Measurements from ENCODE around the gene RCL1. TPM values are rescaled to one million over a fixed set of nuclear protein-coding genes. Genes with fewer than 3 reads are reported as not detected.

RCL1 gene
- polyA plus RNA-seq, 3 donors, result 16.2 to 21.1 (median 20.3) TPM

DNA sequence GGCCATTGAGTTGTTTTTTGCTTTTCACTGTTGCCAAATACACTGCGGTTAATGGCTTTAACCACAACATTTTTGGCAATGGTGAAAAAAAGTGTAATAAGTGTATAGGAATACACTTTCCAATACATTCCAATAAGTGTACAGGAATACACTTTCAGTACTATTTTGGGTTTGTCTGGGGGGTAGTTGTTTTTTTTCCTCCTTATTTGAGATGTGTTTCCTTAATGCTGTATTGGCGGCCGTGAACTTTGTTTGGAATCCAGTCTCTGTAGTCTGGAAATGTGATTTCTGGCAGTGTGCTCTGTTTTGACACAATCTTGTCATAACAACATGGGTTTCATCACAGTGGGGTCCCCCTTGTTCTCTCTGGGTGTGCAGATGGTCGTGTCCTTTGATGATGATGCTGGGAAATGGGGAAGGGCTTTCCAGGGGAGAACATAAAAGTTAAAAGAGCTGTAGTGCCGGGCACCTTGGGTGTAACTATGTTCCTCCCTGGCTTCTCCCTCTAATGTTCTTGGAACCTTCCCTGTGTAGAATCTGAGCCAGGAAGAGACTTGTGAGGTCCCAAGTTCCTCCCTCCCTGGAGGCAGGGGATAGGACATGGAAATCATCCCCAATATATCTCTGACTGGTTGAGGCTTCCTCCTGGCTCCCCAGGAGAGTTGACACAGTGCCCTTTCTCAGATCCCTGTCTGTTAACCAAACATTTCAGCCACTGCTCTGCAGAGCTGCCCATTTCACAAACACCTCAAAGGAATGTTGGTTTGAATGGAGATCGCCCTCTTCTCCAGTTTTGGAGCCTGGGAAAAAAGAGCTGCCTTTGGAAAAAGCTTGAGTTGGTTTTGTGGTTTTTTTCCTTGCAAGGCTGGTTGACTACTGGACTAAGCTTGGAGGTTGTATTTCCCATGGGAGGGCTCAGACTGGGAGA lies 44.8 kb downstream of the RCL1 start:
- no peak for DNase-seq (ENCODE audit: low read depth in 3 of 3, low spot score in 2 of 3)

DNA sequence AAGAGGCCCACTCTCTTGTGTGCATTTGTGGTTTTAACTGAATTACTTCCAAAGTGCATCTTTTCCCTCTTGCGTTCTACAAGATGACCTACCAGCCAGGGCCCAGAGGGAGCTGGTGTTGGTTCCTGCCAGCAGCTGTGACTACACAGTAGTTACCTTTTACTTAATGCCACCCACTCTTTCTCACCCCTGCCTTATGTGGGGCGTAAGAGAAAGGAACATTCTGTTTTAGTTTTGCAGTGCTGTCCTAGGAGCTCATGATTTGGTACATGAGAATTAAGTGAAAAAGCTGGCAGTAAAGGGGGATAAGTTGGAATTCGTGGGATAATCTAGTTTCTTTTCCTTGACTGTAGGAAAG lies 45.4 kb downstream of the RCL1 start:
- DNase-seq (ENCODE audit: low read depth in 3 of 3, low spot score in 2 of 3), result no peak

DNA sequence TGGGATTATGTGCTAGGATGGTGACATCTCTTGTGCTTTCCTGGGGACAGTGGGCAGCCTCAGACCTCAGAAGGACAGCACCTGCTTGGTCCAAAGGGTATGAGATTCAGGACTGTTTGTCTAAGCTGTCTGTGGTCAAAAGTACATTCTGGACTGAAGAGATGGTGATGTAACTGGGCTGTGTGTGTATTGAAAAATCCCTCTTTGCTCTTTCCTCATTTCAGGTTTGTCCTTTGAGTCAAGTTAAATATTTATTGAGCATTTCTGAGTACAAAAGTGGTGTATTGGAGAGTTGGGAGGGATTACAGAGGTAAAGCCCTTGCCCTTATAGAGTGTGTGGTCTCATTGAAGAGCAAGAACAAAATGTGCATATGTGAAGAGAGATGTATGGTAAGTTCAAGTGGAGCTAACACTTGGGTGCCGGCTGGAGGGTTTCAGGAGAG lies 46.7 kb downstream of the RCL1 start:
- DNase-seq (ENCODE audit: low read depth in 3 of 3, low spot score in 2 of 3), result no peak

DNA sequence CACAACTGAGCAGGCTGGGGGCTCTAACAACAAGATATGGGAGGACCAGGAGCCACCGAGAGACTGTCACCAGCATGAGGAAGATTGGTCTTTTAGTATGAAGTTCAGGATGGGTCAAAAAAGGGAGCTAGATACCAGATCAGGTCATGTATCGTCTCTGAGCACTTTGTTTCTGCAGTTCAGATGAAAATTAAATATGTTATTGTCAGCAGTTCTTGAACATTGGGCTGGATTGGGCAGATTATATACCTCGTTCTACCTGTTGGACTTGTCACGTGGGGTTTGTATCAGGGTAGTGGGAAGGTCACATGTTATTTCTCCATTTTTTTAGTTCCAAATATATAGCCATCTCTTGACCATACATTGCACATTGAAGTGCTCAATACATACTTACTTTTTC lies 47.3 kb downstream of the RCL1 start:
- DNase-seq (ENCODE audit: low read depth in 3 of 3, low spot score in 2 of 3), result no peak

DNA sequence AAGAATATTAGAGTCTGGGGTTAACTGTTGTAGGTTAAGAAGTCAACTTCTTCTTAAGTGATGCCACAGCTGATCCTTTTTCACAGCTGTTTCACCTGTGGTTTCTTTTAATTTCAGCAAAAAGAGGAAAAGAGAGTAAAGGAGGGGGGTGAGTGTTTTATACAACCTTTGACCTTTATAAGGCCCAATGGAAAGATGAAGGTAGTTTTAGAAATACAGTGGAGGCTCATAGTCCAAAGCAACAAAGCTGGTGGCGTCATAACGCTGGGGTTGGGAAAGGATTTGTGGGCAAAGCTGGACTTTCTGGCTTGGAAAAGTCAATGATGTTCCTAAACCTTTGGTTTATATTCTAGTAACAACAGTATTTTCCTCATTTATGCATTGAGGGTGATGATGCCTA lies 49.5 kb downstream of the RCL1 start:
- DNase-seq (ENCODE audit: low read depth in 3 of 3, low spot score in 2 of 3), result no peak

DNA sequence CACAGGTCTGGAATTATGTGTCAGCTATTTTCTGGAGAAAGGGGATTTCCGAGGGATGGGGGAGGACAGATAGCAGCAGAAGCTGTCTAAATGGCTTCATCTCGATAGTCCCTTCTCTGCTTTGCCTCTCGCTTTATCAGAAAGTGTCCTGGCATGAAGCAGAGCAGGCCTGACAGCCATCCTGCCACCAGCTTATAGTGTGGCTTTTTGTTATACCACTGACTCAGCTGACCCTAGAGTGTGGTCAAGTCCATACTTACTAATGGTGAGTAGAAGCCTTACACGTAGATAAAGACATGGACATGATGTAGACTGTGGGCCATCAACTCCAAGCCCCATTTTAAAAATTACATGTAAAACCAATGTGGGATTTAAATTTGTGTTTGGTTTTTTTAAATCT lies 50.0 kb downstream of the RCL1 start:
- DNase-seq (ENCODE audit: low read depth in 3 of 3, low spot score in 2 of 3), result no peak

DNA sequence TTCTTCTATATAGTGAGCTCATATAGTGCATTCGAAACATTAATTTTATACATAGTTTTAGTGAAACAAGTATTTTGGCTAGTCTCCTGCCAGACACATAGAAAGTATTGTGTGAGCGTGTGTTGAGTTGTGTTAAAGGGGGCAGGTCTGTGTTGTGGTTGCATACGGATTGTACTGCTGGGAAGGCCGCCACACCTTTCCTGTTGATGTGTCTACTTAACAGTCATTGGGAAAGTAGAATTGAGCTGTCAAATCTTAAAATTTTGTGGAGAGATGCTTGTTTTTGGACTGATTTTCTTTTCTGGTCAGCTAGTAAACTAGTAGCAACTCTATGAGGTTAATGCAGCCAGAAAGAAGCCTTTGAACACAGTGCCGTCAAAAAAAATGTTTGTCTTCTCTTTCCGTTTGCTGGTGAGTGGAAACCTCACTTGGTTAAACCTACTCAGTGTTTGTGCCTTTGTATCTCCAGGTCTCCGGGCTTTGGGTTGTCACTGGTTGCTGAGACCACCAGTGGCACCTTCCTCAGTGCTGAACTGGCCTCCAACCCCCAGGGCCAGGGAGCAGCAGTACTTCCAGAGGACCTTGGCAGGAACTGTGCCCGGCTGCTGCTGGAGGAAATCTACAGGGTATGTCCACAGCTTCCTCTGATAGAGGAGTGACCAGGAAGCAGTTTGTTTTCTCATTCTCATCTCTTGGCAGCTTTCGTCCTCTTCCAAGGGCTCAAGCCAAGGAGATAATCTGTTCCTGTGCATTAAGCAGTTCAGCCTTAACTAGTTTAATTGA lies 51.5 kb downstream of the RCL1 start:
- DNase-seq (ENCODE audit: low read depth in 3 of 3, low spot score in 2 of 3), result no peak

DNA sequence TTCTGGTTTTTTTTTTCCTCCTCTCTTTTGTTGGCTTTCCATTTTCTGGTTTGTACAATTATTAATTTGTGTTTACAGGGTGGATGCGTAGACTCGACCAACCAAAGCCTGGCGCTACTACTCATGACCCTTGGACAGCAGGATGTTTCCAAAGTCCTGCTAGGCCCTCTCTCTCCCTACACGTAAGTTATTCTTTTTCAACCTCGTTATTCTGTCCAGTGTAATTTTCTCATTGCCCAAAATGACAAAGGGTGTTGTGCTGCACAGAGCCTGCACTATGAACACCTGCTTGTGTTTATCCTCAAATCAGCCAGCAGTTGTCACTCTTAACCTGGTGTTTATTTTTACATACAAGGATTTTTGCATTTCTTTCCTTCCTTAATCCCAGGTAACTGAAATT lies 56.6 kb downstream of the RCL1 start:
- DNase-seq (ENCODE audit: low read depth in 3 of 3, low spot score in 2 of 3), result no peak

DNA sequence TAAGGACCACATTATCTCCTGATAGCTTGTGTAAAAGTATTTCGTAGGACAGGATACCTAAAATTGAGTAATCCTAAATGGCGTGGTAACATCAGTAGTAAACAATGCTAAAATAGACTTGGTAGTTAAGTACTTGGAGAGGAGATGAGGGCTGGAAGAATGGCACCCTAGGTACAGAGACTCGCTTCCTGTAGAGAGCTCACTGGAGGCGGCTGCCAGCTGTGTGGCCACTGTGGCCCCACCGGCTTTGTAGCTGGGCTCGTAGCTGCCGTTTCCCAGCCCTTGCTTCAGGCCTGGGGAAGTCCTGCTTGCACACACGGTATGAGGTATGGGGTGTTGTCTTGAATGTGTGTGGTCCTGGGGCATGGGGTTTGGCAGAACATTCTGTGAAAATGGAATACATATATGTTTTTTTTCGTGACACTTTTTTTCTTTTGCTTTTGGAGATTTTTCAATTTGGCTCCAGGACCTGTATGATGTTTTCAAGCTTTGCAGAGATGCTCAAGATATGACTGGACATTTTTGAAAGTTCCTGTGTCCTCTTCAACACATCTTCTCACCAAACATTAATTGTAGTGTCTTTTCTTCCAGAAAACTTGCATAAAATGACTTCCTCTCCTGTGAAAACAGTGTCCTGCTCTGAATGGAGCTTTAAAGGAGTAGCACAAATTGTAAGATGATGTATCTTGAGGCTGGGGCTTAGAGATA lies 58.0 kb downstream of the RCL1 start:
- DNase-seq (ENCODE audit: low read depth in 3 of 3, low spot score in 2 of 3), result no peak

DNA sequence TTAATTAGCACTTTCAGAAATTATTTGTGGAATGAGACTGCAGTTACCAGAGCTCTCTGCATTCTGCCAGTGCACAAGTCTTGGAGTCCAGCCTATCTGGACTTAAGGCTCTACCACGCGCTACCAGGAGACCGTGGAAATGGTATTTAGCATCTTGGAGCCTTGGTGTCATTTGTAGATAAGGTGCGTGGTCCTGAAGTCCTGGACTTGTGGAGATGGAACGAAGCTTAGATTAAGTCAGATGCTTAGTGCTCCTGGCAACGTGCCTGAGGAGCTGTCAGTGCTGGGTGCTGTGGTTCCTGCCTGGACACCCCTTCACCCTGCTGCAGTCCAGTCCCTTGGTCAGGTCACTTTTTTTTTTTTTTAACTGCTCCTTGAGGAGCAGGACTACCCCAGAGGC lies 59.7 kb downstream of the RCL1 start:
- no peak for DNase-seq (ENCODE audit: low read depth in 3 of 3, low spot score in 2 of 3)

DNA sequence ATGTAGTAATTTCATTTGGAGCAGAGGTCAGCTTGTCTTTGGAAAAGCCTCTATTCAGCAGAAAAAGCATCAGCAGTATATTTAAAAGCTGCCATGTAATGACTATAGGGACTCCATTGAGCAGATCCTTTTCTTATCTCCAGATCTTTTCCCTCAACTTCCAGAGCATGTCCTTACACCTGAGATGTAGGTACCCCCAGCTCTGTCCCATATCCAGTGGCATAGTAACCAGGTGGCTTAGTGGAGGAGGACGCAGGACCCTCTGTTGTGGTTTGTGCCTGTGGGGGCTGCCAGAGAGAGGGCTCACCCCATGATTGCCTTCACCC lies 61.5 kb downstream of the RCL1 start:
- DNase-seq (ENCODE audit: low read depth in 3 of 3, low spot score in 2 of 3), result no peak

DNA sequence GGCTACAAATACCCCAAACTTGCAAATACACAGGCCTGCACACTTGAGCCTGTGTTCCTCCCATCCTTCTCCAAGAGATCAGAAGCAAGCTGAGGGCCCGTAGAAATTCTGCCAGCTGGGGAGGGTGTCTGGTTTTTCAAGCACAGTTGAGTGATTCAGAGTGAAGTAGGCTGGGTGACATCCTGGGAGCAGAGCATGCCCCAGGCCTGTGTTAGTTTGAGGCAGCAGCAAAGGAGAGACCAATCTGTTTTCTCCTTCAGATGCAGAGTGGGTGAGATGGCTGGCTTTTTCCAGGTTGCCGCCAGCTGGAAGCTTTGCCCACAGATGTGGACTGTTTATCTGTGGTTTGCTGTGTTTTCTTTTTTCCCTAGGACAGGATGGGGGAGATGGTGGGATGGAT lies 63.1 kb downstream of the RCL1 start:
- no peak for DNase-seq (ENCODE audit: low read depth in 3 of 3, low spot score in 2 of 3)

DNA sequence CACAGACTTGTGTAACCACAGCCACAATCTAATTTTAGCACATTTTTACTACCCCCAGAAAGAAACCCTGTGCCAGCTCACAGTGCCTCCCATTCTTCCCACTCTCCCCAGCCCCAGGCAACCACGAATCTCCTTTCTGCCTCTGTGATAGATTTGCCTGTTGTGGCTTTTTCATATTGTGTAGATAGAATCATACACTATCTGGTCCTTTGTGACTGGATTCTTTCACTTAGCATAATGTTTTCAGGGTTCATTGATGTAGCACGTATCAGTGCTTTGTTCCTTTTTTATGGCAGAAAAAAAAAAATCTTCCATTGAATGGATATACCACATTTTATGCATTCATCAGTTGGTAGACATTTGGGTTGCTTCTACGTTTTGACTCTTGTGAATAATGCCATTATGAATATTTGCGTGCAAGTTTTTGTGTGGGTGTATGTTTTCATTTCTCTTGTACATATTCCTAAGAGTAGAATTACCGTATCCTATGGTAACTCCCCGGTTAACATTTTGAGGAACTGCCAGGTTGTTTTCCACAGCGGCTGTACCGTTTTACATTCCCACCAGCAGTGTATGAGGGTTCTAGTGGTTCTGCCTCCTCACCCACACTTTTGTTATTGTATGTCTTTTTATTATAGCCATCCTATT lies 64.5 kb downstream of the RCL1 start:
- DNase-seq (ENCODE audit: low read depth in 3 of 3, low spot score in 2 of 3), result no peak

DNA sequence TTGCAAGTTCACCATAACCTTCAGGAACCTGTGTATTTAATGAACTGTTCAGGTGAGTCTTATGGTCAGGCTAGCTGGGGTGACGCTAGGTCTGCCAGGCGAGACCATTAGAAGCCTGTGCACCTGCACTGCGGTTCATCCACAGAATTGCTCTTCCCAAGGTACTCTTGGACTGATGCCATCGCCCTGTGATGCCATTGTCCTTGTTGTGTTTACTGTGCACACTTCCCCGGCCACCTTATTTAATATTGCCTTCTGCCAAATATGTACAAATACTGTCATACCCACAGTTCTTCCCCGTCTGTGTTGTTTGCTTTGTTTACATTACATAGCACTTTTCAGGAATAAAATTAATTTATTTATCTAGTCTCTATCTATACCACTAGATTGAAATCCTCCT lies 66.3 kb downstream of the RCL1 start:
- no peak for DNase-seq (ENCODE audit: low read depth in 3 of 3, low spot score in 2 of 3)

DNA sequence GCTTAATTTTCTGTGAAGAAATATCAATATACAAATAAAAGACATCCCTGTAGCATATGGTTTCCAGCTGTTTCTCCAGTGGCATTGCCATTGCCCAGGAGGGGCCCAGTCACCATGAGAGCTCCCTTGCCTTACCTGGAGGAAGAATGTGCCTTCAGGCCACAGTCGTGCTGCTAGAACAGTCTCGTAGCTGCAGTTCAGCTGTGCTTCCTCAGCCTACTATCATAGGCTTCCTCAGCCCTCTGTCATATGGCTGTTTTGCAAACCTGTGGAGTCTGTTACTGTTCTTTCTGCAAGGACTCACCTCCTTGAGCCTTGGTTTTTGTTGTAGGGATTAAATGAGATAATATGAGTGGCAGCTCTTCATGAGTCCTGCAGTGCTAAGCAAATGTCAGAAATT lies 67.6 kb downstream of the RCL1 start:
- no peak for DNase-seq (ENCODE audit: low read depth in 3 of 3, low spot score in 2 of 3)

DNA sequence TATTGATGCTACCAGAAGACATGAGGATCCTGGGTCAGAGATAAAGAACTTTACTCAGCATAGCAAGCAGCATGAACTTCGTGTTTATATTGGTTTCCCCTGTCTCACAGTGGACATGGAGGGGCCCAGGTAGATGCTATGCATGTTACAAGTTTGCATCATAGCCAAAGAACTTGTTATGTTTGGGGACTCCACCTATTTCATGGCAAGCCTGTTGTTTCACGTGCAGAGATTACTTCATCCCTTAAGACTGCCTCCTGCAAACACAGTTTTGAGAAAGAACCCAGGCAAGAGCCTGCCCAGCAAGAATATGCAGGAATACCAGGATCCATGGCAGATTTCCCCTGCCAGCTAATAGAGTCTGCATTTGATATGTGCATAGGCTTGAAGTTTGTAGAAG lies 68.4 kb downstream of the RCL1 start:
- DNase-seq (ENCODE audit: low read depth in 3 of 3, low spot score in 2 of 3), result no peak

DNA sequence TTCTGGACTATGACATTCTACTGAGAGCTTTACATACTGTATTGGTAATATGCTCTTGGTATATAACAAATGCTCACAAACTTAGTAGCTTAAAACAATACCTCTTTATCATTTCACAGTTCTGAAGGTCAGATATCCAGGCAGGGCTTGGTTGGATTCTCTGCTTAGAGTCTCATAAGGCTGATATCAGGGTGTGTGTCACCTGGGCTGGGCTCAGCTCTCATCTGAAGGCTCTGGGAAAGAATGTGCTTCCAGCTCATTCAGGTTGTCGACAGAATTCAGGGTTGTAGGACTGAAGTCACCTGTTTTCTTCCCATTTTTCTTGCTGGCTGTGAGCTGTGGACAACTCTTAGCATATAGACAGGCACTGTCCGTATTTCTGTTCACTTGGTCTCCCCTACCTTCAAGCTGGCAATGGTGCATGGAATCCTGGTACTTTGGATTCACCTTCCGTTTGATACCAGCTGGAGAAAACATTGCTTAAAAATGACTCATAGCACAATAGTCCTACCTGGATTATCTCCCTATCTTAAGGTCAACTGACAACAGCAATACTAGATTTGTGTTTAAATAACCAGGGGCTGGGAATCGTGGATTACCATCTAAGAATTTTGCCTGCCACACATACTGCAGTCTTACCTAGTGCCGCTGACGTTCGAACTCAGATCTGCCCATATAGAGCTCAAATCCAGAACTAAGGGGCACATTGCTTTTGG lies 69.2 kb downstream of the RCL1 start:
- no peak for DNase-seq (ENCODE audit: low read depth in 3 of 3, low spot score in 2 of 3)

DNA sequence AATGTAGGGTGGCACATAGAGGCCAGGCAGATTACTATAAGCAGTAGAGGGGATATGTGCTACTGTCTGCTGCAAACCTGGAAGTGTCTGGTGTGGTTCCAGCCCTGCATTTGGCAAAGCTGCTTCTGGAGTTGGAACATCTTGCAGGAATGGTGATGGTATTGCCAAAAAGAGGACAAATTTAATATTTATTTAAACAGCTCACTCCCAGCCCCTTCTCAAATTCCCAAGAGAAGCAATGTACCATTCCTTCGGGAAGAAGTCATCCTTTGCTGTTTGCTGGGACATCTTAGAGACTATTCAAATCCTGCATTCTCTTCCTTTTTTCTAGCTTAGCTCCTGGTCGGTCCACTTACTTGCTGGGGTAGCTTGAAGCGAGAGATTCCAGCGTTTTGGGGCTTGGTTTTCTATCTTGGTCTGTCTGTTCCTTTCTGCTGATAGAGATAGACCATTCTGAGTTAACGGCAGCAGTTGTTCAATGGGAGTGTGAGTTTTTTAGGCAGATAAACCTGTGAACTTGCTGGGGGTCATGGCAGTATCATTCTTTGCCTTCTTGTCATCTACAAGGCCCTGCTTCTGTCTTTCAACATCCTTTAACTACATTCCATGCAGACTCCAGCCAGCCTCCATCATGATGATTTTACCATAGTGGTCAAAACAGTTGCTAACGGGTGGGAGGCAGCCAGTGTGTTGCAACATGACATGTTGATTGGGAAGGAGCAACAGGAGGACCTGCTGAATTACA lies 69.9 kb downstream of the RCL1 start:
- no peak for DNase-seq (ENCODE audit: low read depth in 3 of 3, low spot score in 2 of 3)

DNA sequence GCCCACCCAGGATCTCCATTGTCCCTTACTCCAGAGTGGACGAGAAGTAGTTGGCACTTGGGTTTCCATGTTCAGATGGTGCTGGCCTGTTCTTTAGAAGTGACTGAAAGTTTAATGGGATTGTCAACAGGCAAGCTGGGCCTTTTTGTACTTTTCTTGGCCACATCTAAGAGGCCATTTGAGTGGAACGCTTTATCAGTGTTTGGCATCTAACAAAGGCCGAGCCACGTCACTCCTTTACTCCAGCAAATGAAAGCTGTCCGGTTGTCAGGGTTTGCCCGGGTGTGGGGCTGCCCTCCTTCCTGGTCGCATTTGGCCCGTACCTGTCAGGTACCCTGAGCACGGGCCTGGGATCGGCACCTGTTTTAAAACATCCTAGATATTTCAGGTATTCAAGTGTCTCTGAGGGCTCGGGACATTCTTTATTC lies 71.5 kb downstream of the RCL1 start:
- no peak for DNase-seq (ENCODE audit: low read depth in 3 of 3, low spot score in 2 of 3)

DNA sequence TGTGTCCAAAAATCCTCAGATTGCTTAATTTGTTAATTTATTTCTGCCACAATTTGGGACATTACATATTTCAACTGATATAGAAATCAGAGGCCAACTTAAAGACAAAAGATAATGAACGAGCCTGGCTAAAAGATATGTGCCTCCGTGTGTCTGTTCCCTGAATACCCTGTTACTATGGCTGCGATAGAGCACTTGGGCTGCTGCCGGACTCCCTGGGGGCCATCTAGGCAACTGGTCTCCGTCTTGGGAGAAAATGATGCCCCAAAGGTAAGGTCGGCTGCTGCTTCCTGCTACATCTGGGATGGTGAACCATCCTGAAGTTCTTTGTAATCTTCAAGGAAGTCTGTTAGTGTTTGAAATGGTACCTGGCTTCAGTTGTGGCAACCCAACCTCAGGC lies 72.0 kb downstream of the RCL1 start:
- DNase-seq (ENCODE audit: low read depth in 3 of 3, low spot score in 2 of 3), result no peak

All from right renal cortex interstitium (tissue), 3 donors.